PC-3 (cell line): ENCODE data around the gene TXLNA. TPM values are rescaled to one million over a fixed set of nuclear protein-coding genes. Genes with fewer than 3 reads are reported as not detected.

ENCODE experiments used
- ATAC-seq: fragments of 200-7000 bp; cut with Tn5 transposase; 2 replicates; pipeline ENCODE4 v1.9.1; 2020; ENCODE audit warnings: mild to moderate bottlenecking, moderate library complexity
- BruUV-seq: library from RNA; stranded (reverse); fragments of 400-500 nt; replicated peaks from 2 replicates; lab custom pipeline; 2021; lab: Mats Ljungman, UMichigan
- CTCF ChIA-PET: fragments of 300-600 bp; sonication (Branson Sonifier 250); formaldehyde crosslinking; loops from one replicate; lab custom pipeline; 2022; ENCODE audit warnings: antibody characterized with exemption; lab: Charles Lee
- POLR2A ChIA-PET: fragments of 300-600 bp; sonication (Branson Sonifier 250); formaldehyde crosslinking; loops from one replicate; lab custom pipeline; 2022; ENCODE audit warnings: antibody characterized with exemption; ENCODE audit not compliant: unreplicated experiment; lab: Charles Lee
- DNase-seq: peaks from one replicate; pipeline ENCODE4 v3.0.0-alpha.2; 2015
- H2AFZ ChIP-seq: fragments of 300-600 bp; sonication (generic); 2 replicates; pipeline ENCODE4 v1.6.0; 2016; ENCODE audit warnings: antibody characterized with exemption, low read length
- H3F3A ChIP-seq: fragments of 300-600 bp; sonication (generic); one replicate; pipeline ENCODE4 v1.6.0; 2017; ENCODE audit warnings: antibody characterized with exemption, low read length, control low read depth, mild to moderate bottlenecking; ENCODE audit not compliant: unreplicated experiment
- H3K27ac ChIP-seq: fragments of 300-600 bp; sonication (generic); 2 replicates; pipeline ENCODE4 v1.5.1; 2016; ENCODE audit warnings: mild to moderate bottlenecking, low read length
- H3K27me3 ChIP-seq: fragments of 300-600 bp; sonication (generic); 2 replicates; pipeline ENCODE4 v1.6.1; 2016; ENCODE audit warnings: low read length, mixed read lengths
- H3K36me3 ChIP-seq: fragments of 300-600 bp; sonication (generic); 2 replicates; pipeline ENCODE4 v1.6.1; 2016; ENCODE audit warnings: low read depth, mixed run types, low read length, mixed read lengths
- H3K4me1 ChIP-seq: fragments of 300-600 bp; sonication (generic); 2 replicates; pipeline ENCODE4 v1.5.1; 2016; ENCODE audit warnings: low read length; ENCODE audit not compliant: insufficient read depth
- H3K4me2 ChIP-seq: fragments of 300-600 bp; sonication (generic); 2 replicates; pipeline ENCODE4 v1.6.0; 2016; ENCODE audit warnings: low read length
- H3K4me3 ChIP-seq: fragments of 300-600 bp; sonication (generic); 2 replicates; pipeline ENCODE4 v1.5.1; 2016; ENCODE audit warnings: mild to moderate bottlenecking, low read length, mixed read lengths
- H3K79me2 ChIP-seq: fragments of 300-600 bp; sonication (generic); 2 replicates; pipeline ENCODE4 v1.6.1; 2017; ENCODE audit warnings: low read length, mixed read lengths
- H3K9ac ChIP-seq: fragments of 300-600 bp; sonication (generic); 2 replicates; pipeline ENCODE4 v1.6.0; 2016; ENCODE audit warnings: mild to moderate bottlenecking, low read length
- H3K9me2 ChIP-seq: fragments of 300-600 bp; sonication (generic); replicated peaks from 2 replicates; pipeline ENCODE4 v1.6.1; 2016; ENCODE audit warnings: mixed run types, low read length, mixed read lengths
- H3K9me3 ChIP-seq: fragments of 300-600 bp; sonication (generic); 2 replicates; pipeline ENCODE4 v1.6.1; 2016; ENCODE audit warnings: low read length, mixed read lengths
- H4K20me1 ChIP-seq: fragments of 300-600 bp; sonication (generic); 2 replicates; pipeline ENCODE4 v1.6.1; 2016; ENCODE audit warnings: low read length, mixed read lengths
- CTCF ChIP-seq: fragments of 300-600 bp; sonication (generic); conservative IDR thresholded peaks from 2 replicates; pipeline ENCODE4 v1.5.1; 2017; ENCODE audit warnings: antibody characterized with exemption, low read depth, mild to moderate bottlenecking, low read length
- EZH2 ChIP-seq: fragments of 300-600 bp; sonication (generic); IDR thresholded peaks from one replicate; pipeline ENCODE4 v1.6.1; 2017; ENCODE audit warnings: antibody characterized with exemption, mild to moderate bottlenecking, low read length; ENCODE audit not compliant: unreplicated experiment
- EZH2phosphoT487 ChIP-seq: fragments of 300-600 bp; sonication (generic); IDR thresholded peaks from 2 replicates; pipeline ENCODE4 v1.6.1; 2018; ENCODE audit warnings: mild to moderate bottlenecking, antibody characterized with exemption, low read length, borderline replicate concordance
- intact Hi-C: fragments of 100-400 bp; cut with micrococcal nuclease; formaldehyde crosslinking; loops from 2 replicates; pipeline ENCODE4 v1.9.0; 2023
- total RNA-seq: library from RNA; depleted of rRNA; stranded (reverse); fragments of >200 nt; gene quantifications from 2 replicates; pipeline ENCODE4 v1.2.3, GENCODE V29; 2014

Gene TXLNA
- total RNA-seq, 1 experiment from 2014 or later = 64.2 TPM

GRCh38 chr1:32205401-32206370 is 26.2 kb downstream of the TXLNA start, which contains the start of gene IQCC:
Gene IQCC, plus strand, starts transcription at chr1:32205671. Its CDS starts 11 bp downstream, at chr1:32205682.
- Histone ChIP-seq H3K79me2 (peaks cover 18% of the 10 kb centered on the region), H3K9me2 (no peaks in the 10 kb centered on the region), H3F3A (no peaks in the 10 kb centered on the region), H3K9ac (peak within 1 kb of the TSS; percentile 92), H3K27me3 (no peaks in the 10 kb centered on the region), H4K20me1 (no peaks in the 10 kb centered on the region), H3K27ac (peak within 1 kb of the TSS; percentile 27; the same call in 1 of the 2 replicates), H3K4me2 (peak within 1 kb of the TSS; percentile 94), H3K4me3 (peak within 1 kb of the TSS; percentile 83), H2AFZ (peak within 1 kb of the TSS; percentile 87), H3K9me3 (no peaks in the 10 kb centered on the region), H3K4me1 (peaks cover 27% of the 10 kb centered on the region), H3K36me3 (peaks cover 5% of the 10 kb centered on the region; the same call in 1 of the 2 replicates)
- TSS peak; percentile 86 for BruUV-seq
- ChIA-PET CTCF (no interaction called here), POLR2A (no interaction called here)
- DNase-seq = peak; percentile 91
- intact Hi-C loops = no loop called here
- TF ChIP-seq CTCF (no peak), EZH2 (no peak), EZH2phosphoT487 (no peak)
- peak; percentile 79 for ATAC-seq

- POLR2A ChIA-PET = no interaction called here
- Histone ChIP-seq H3F3A (no peaks in the 10 kb centered on the region), H3K9me3 (no peaks in the 10 kb centered on the region), H4K20me1 (no peaks in the 10 kb centered on the region), H3K9me2 (no peaks in the 10 kb centered on the region), H3K36me3 (peaks cover 5% of the 10 kb centered on the region; the same call in 1 of the 2 replicates), H3K79me2 (peaks cover 18% of the 10 kb centered on the region), H3K4me2 (no peak overlapping the region), H3K27me3 (no peaks in the 10 kb centered on the region), H2AFZ (no peak overlapping the region), H3K9ac (no peak overlapping the region), H3K4me3 (no peak overlapping the region), H3K4me1 (peaks cover 22% of the 10 kb centered on the region), H3K27ac (no peak overlapping the region)
- TF ChIP-seq EZH2phosphoT487 = no peak
- no peak for TF ChIP-seq CTCF
- no peak for TF ChIP-seq EZH2
- CTCF ChIA-PET = no interaction called here
- ATAC-seq (no peak), DNase-seq (no peak)
- intact Hi-C loops = no loop called here
- no TSS peak for BruUV-seq
These were observed 29.0 kb downstream of the TXLNA start for GRCh38 chr1:32208469-32208868.

- ChIA-PET CTCF (no interaction called here), POLR2A (no interaction called here)
- no TSS peak for BruUV-seq
- Histone ChIP-seq H3K4me1 (peaks cover 19% of the 10 kb centered on the region; the same call in 1 of the 2 replicates), H2AFZ (no peak within 1 kb of the TSS), H3K36me3 (peaks cover 5% of the 10 kb centered on the region; the same call in 1 of the 2 replicates), H3F3A (no peaks in the 10 kb centered on the region), H3K4me2 (no peak within 1 kb of the TSS), H3K79me2 (peaks cover 18% of the 10 kb centered on the region), H3K4me3 (no peak within 1 kb of the TSS), H3K9ac (no peak within 1 kb of the TSS), H3K9me3 (no peaks in the 10 kb centered on the region), H3K27me3 (no peaks in the 10 kb centered on the region), H4K20me1 (no peaks in the 10 kb centered on the region), H3K27ac (no peak within 1 kb of the TSS), H3K9me2 (no peaks in the 10 kb centered on the region)
- intact Hi-C loops = no loop called here
- peak; percentile 9 for ATAC-seq
- TF ChIP-seq EZH2phosphoT487 = no peak
- no peak for TF ChIP-seq EZH2
- no peak for TF ChIP-seq CTCF
- peak; percentile 74 for DNase-seq
These were observed 29.4 kb downstream of the TXLNA start, which contains the start of gene DCDC2B for GRCh38 chr1:32208891-32209328. Gene DCDC2B, plus strand, starts transcription at chr1:32209089. Its CDS starts 5 bp downstream, at chr1:32209094.
